ENCODE data around the gene IFI35. TPM values are rescaled to one million over a fixed set of nuclear protein-coding genes. Genes with fewer than 3 reads are reported as not detected.

The IFI35 gene
- total and polyA plus RNA-seq, 2 of the 8 experiments (the other 6 are each of a cell fraction or from before 2014, with no cell fraction given) = 2.5 to 4.7 TPM

DNA sequence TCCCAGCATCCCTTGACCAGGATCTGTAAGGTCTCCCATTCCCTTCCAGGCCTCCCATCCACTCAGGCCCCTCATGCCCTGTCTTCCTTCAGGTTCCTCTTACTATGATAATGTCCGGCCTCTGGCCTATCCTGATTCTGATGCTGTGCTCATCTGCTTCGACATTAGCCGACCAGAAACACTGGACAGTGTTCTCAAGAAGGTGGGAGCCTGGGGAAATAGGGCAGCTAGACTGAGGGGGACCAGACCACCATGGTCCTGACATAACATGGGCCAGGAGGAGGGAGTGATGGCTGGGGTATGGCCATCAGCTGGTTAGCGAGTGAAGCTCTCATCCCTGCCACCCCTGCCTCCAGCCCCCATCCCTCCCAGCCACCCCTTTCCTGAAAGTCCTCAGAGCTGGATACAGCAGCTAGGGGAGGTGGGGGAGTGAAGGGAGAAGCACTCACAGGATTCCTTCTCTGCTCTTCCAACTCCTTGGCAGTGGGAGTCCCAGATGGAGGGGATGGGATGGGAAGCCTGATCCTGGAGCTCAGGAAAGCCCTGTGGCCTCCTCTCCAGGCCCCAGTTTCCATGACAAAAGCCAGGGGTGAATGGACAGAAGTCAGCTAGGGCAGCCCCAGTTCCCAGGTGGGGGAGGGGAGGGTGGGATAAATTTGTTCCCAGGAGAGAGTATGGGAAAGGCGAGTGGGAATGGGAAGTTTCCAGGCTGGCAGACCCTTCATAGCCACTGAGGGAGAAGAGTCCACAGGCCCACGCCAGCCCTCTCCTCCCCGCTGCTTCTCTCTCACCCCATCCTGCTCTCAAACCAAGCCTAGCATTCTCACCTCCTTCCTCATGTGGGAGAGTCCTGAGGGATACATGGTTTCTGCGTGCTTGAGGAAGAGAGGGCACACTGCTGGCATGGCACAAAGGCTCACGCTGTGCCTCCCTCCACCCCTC lies 20.8 kb downstream of the IFI35 start:
- Histone ChIP-seq H4K5ac (ENCODE audit: insufficient read length, low read depth, low read length) (peak overlapping the region; percentile 65), H3K4me3 (ENCODE audit: extremely low read depth in 1 of 4, insufficient read depth in 2 of 4, low read depth in 3 of 4, low read length in 4 of 4) (peak overlapping the region in 2 of 4 experiments; percentile 1 to 41; a peak in 3 of 8 replicates), H3K23ac (ENCODE audit: insufficient read length) (no peak overlapping the region), H3K27ac (ENCODE audit: low read depth, low read length) (no peak overlapping the region), H3K4ac (replicated peaks; ENCODE audit: insufficient read length, low read depth, low read length) (peak overlapping the region; percentile 73), H3K36me3 (ENCODE audit: control insufficient read depth in 2 of 4, insufficient read depth in 4 of 4, low read length in 3 of 4) (peaks cover 0 to 22% (median 4%) of the 10 kb centered on the region in 4 experiments; a peak in 2 of 8 replicates), H2BK15ac (ENCODE audit: low read length) (no peak overlapping the region; the same call in 1 of the 2 replicates), H2BK12ac (ENCODE audit: low read depth, low read length) (peak overlapping the region; percentile 92), H3K79me1 (ENCODE audit: low read depth, low read length) (no peaks in the 10 kb centered on the region; the same call in 1 of the 2 replicates), H3K23me2 (ENCODE audit: low read depth, low read length) (peaks cover 3% of the 10 kb centered on the region; the same call in 1 of the 2 replicates), H3K56ac (replicated peaks; ENCODE audit: insufficient read length, low read depth, low read length) (no peak overlapping the region), H2BK20ac (ENCODE audit: low read length) (peak overlapping the region; percentile 99), H2AFZ (ENCODE audit: low read length) (no peak overlapping the region), H3K27me3 (replicated peaks in 1 of 4; ENCODE audit: control insufficient read depth in 3 of 4, extremely low read depth in 1 of 4, insufficient read depth in 3 of 4, low read length in 3 of 4) (no peaks in the 10 kb centered on the region), H3K9me3 (ENCODE audit: insufficient read depth in 2 of 2, low read depth in 1 of 2, low read length in 1 of 2) (no peaks in the 10 kb centered on the region), H4K20me1 (replicated peaks in 1 of 2; ENCODE audit: control insufficient read depth in 1 of 2, insufficient read depth in 2 of 2, low read length in 2 of 2) (no peaks in the 10 kb centered on the region), H2BK120ac (replicated peaks; ENCODE audit: low read depth, low read length) (peak overlapping the region; percentile 69), H3K4me2 (ENCODE audit: insufficient read depth in 1 of 2, low read depth in 2 of 2, low read length in 2 of 2) (peak overlapping the region; percentile 64 to 69), H4K91ac (replicated peaks; ENCODE audit: insufficient read length, low read length) (peak overlapping the region; percentile 92), H2AK5ac (ENCODE audit: low read depth, low read length) (peak overlapping the region; percentile 78), H3K9ac (replicated peaks in 1 of 4; ENCODE audit: extremely low read depth in 1 of 4, low read depth in 3 of 4, low read length in 3 of 4) (no peak overlapping the region; a peak in 2 of 7 replicates), H3K79me2 (ENCODE audit: control insufficient read depth in 1 of 2, insufficient read depth in 2 of 2, low read length in 2 of 2) (peaks cover 0 to 6% of the 10 kb centered on the region in 2 experiments; a peak in 2 of 4 replicates), H3K14ac (ENCODE audit: insufficient read length) (no peak overlapping the region), H2BK5ac (ENCODE audit: low read depth, low read length) (peak overlapping the region; percentile 94), H4K8ac (ENCODE audit: extremely low read depth, insufficient read depth, low read length) (no peak overlapping the region), H3K18ac (ENCODE audit: extremely low read depth, low read length) (peak overlapping the region; percentile 96), H3K4me1 (replicated peaks in 1 of 4; ENCODE audit: control insufficient read depth in 3 of 4, insufficient read depth in 4 of 4, low read length in 3 of 4) (peaks cover 15 to 22% (median 17%) of the 10 kb centered on the region in 4 experiments)
- ChIA-PET POLR2A (ENCODE audit: partially characterized antibody) (interaction anchor here (0.8 to 10.8 kb wide), 5 partner anchors 12 to 288 kb away, joined by 3 to 61 read pairs (median 3); no protein-coding TSS in a partner anchor), CTCF (ENCODE audit: partially characterized antibody) (interaction anchor here (0.5 to 1.6 kb wide), 4 partner anchors 13 to 282 kb away, joined by 3 to 5 read pairs (median 3); no protein-coding TSS in a partner anchor)
- DNase-seq (ENCODE audit: low read depth in 1 of 2, low spot score in 2 of 2) (no peak), FAIRE-seq (no peak)
- WGBS, 2 experiments (ENCODE audit: extremely low coverage in 1 of 2, insufficient coverage in 1 of 2, insufficient read length in 1 of 2, insufficient replicate concordance in 2 of 2, low coverage in 1 of 2, low lambda C conversion rate in 2 of 2, missing lambda C conversion rate in 1 of 2) = 68% methylated on average over 7 of the region's 9 CpGs; no CpG with 5 or more reads in 1 of the 2 experiments
- TF ChIP-seq HDAC2 (IDR thresholded peaks at IDR 0.05; ENCODE audit: borderline replicate concordance in 1 of 2, low read depth in 2 of 2, low read length in 2 of 2) = 0 out of 4 replicates have a peak, but pooled peaks of 1 of the 2 experiments have one; percentile 39
- TF ChIP-seq NRF1 (IDR thresholded peaks at IDR 0.05; ENCODE audit: low read depth, low read length) = no peak
- TF ChIP-seq SIX5 (IDR thresholded peaks at IDR 0.05; ENCODE audit: low read depth, low read length) = no peak
- 0 out of 4 replicates have a peak, but pooled peaks of 1 of the 2 experiments have one; percentile 12 for TF ChIP-seq RAD21 (IDR thresholded peaks at IDR 0.05 in 1 of 2, conservative IDR thresholded peaks at IDR 0.05 in 1 of 2; ENCODE audit: low read depth in 2 of 2, low read length in 2 of 2)
- TF ChIP-seq TBP (IDR thresholded peaks at IDR 0.05; ENCODE audit: low read depth, low read length) = peak; percentile 26; the same call in 1 of the 2 replicates
- no peak for TF ChIP-seq BCL11A (IDR thresholded peaks at IDR 0.05; ENCODE audit: low read depth in 2 of 2, low read length in 2 of 2)
- TF ChIP-seq POU5F1 (IDR thresholded peaks at IDR 0.05; ENCODE audit: low read depth, low read length) = peak; percentile 91
- TF ChIP-seq SIN3A (conservative IDR thresholded peaks at IDR 0.05 in 1 of 2, IDR thresholded peaks at IDR 0.05 in 1 of 2; ENCODE audit: low read depth in 1 of 2, low read length in 2 of 2) = no peak; a peak in 1 of 4 replicates
- TF ChIP-seq JUND (IDR thresholded peaks at IDR 0.05; ENCODE audit: low read length) = no peak

All from H1 (cell line).